ENCODE results near the gene CNTRL.

The CNTRL gene

GRCh38 chr9:121196389-121196788, 121.6 kb downstream of the CNTRL start:
- no peak for DNase-seq (ENCODE audit: low read depth)
- no peak overlapping the region for H3K4me3 ChIP-seq (ENCODE audit: low read depth, low read length)

DNA sequence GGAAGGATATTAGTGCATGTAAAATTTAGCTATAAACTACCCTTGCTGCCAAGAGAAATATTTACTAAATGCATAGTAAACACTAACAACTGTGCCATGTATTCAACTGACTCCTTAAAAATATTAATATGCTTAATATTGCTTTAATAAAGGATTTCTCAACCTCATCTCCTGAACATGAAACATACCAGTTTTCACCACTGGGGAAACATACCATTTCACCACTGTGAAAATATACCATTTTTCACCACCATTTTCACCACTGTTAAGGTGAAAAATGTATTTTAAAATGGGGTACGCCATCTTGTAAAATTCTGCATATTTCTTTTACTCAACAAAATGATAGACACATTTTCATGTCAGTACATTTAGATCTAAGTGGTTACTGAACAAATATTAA, 122.4 kb downstream of the CNTRL start:
- DNase-seq (ENCODE audit: low read depth) = no peak
- no peak overlapping the region for H3K4me3 ChIP-seq (ENCODE audit: low read depth, low read length)

GRCh38 chr9:121198512-121199042, 123.8 kb downstream of the CNTRL start:
- H3K4me3 ChIP-seq (ENCODE audit: low read depth, low read length) = no peak overlapping the region
- no peak for DNase-seq (ENCODE audit: low read depth)

GRCh38 chr9:121199921-121200320, 125.2 kb downstream of the CNTRL start:
- no peak for DNase-seq (ENCODE audit: low read depth)
- H3K4me3 ChIP-seq (ENCODE audit: low read depth, low read length) = peak overlapping the region; percentile 75

DNA sequence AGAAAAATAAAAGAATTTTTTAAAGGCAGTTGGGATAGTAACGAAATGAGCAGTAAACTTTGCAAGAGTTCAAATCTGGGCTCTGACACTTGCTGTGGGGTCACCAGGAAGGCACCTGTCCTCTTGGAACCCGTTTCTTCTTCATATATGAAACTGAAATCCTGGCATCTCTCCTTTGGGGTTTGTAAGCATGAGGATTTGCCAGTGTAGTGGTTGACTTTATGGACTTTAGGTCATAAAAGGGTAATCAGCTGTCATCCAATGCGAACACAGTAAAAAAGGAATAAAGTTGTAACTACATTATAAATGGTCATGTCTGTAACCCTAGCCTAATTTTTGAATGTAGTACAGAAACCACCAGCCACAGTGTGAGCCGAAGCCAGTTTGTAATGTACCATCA, 125.6 kb downstream of the CNTRL start:
- no peak for DNase-seq (ENCODE audit: low read depth)
- peak overlapping the region; percentile 75 for H3K4me3 ChIP-seq (ENCODE audit: low read depth, low read length)

- peak overlapping the region; percentile 75 for H3K4me3 ChIP-seq (ENCODE audit: low read depth, low read length)
- DNase-seq (ENCODE audit: low read depth) = no peak
These were observed 126.4 kb downstream of the CNTRL start for GRCh38 chr9:121201045-121201737.

- peak; percentile 88 for DNase-seq (ENCODE audit: low read depth)
- peak within 1 kb of the TSS; percentile 75 for H3K4me3 ChIP-seq (ENCODE audit: low read depth, low read length)
These were observed 127.2 kb downstream of the CNTRL start, which contains the start of gene RAB14 for GRCh38 chr9:121201738-121202533. TSS of gene RAB14 (minus strand) at chr9:121201869. CDS start at chr9:121193412, 8,457 bp downstream.

DNA sequence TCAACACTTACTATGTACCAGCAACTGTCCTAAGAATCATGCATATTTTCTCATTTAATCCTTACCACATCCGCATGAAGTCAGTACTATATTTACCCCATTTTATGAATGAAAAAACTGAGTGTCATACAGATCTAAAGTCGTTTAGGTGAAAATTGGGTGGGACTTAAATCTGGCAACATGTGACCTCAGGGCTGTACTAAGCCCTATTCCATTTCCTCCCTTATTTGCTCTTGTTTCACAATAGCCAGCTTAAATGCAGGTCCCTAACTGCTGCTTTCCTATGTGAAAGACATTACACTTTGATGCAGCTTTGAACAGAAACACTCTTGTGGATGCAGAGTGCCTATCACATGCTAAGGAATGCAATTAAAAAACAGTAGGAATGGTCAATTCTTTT, 129.4 kb downstream of the CNTRL start:
- DNase-seq (ENCODE audit: low read depth) = no peak
- H3K4me3 ChIP-seq (ENCODE audit: low read depth, low read length) = no peak overlapping the region

GRCh38 chr9:121204611-121205010, 129.9 kb downstream of the CNTRL start:
- DNase-seq (ENCODE audit: low read depth) = no peak
- no peak overlapping the region for H3K4me3 ChIP-seq (ENCODE audit: low read depth, low read length)

GRCh38 chr9:121206516-121207370, 132.0 kb downstream of the CNTRL start:
- DNase-seq (ENCODE audit: low read depth) = peak; percentile 4
- no peak overlapping the region for H3K4me3 ChIP-seq (ENCODE audit: low read depth, low read length)

DNA sequence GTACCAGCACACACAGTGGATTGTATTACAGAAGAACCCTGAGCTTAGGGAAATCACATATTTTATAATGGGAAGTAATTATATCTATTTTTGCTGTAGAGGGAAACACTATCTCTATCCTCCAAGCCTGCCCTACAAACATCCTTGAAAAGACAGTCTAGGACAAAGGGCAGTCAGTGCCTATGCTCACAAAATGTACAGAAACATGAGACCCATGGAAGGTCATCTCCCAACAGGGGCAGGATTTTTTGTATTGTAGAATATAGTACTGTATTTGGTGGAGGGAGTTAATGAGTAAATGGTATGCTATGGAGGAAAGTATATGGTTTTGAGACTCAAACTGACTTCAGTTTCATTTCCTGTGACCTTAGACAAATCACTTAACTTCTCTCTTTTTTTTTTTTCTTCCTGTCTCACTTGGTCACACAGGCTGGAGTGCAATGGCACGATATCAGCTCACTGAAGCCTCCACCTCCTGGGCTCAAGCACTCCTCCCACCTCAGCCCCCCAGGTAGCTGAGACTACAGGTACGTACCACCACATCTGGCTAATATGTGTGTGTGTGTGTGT, 132.7 kb downstream of the CNTRL start:
- H3K4me3 ChIP-seq (ENCODE audit: low read depth, low read length) = no peak overlapping the region
- no peak for DNase-seq (ENCODE audit: low read depth)

DNA sequence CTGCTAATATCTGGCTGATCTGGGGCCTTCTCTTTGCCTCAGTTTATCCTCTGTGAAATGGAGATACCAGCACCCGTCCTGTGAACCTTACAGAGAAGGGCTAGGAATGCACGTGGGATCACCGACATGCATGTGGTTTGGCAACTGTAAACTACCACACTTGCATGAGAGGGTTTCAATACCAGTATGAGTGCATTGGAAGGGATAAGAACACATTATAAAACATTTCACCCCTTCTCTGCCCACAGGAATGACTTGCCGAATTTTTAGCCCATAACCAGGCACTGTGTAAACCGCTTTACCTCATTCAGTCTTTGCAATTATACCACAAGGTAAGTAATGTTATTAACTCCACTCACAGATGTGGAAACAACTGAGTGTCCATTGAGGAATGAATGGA, 135.8 kb downstream of the CNTRL start:
- DNase-seq (ENCODE audit: low read depth) = no peak

GRCh38 chr9:121213136-121213806, 138.5 kb downstream of the CNTRL start:
- no peak overlapping the region for H3K4me3 ChIP-seq (ENCODE audit: low read depth, low read length)
- peak; percentile 49 for DNase-seq (ENCODE audit: low read depth)

More for the DNA sequence above, 135.8 kb downstream of the CNTRL start:
- H3K4me3 ChIP-seq (ENCODE audit: low read depth, low read length) = no peak overlapping the region

GRCh38 chr9:121214005-121214404, 139.2 kb downstream of the CNTRL start:
- H3K4me3 ChIP-seq (ENCODE audit: low read depth, low read length) = no peak overlapping the region

GRCh38 chr9:121216271-121216805, 141.6 kb downstream of the CNTRL start:
- no peak overlapping the region for H3K4me3 ChIP-seq (ENCODE audit: low read depth, low read length)
- DNase-seq (ENCODE audit: low read depth) = no peak

More at GRCh38 chr9:121214005-121214404, 139.2 kb downstream of the CNTRL start:
- DNase-seq (ENCODE audit: low read depth) = no peak

DNA sequence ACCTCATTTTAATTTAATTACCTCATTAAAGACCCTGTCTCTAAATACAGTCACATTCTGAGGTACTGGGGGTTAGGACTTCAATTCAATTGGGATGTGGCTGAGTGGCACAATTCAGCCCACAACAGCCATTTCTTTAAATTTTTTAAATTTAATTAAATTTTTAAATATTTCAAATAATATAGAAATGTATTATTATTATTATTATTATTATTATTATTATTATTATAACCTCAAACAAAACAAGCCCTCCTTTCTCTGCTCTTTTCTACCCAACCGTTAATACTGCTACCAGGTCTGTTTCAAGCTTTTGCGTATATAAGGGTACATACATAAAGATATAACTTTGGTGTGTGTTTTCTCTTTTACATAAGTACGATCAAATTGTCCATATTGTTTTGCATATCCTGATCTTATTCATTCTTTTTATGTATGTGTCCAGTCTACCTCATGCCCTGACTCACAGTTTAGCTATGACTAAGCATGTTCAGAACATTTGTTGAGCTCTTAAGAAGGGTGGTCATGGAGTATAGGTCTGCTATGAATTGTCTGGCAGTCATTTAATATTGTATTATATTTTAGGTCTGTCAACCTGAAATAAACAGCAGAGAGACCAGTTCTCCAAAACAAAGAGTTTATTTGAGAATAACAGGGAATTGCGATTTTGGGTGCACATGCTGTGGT, 143.0 kb downstream of the CNTRL start:
- DNase-seq (ENCODE audit: low read depth) = peak; percentile 47
- no peak overlapping the region for H3K4me3 ChIP-seq (ENCODE audit: low read depth, low read length)

- DNase-seq (ENCODE audit: low read depth) = no peak
- H3K4me3 ChIP-seq (ENCODE audit: low read depth, low read length) = no peak overlapping the region
These were observed 143.7 kb downstream of the CNTRL start for GRCh38 chr9:121218357-121219027.

Data from skeletal muscle cell (primary cell).